GM23248 (cell line): ENCODE data around the gene MAPK4.

Experiments
- EZH2 ChIP-seq: fragments of 200-600 bp; sonication (generic); IDR thresholded peaks from 2 replicates; pipeline ENCODE4 v1.6.1; 2018; ENCODE audit warnings: antibody characterized with exemption, mild to moderate bottlenecking; ENCODE audit not compliant: insufficient read depth, poor library complexity, severe bottlenecking
- EZH2phosphoT487 ChIP-seq: fragments of 200-600 bp; sonication (generic); IDR thresholded peaks from 2 replicates; pipeline ENCODE4 v1.6.1; 2018; ENCODE audit warnings: antibody characterized with exemption, moderate library complexity, mild to moderate bottlenecking, low read depth; ENCODE audit not compliant: insufficient read depth

DNA sequence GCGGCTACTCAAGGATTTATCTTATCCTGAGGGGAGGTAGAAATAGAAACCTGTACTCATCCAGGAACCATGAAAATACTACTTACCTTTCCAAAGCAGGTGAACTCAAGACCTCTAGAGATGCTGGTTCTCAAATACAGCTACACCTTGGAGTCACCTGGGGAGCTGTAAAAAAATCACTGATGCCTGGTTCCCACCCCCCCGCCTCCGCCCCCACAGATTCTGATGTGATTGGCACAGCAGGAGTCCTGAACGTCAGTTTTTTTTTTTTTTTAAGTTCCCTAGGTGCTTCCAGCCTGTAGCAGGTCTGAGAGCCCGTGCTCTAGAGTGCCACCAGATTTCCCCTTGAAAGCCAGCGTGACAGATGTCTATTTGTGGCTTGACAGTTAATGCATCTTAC, 146.3 kb downstream of the MAPK4 start:
- TF ChIP-seq EZH2phosphoT487 (no peak), EZH2 (no peak)
